Lower leg skin (tissue), 4 donors: ENCODE data around the gene STX8. TPM values are rescaled to one million over a fixed set of nuclear protein-coding genes. Genes with fewer than 3 reads are reported as not detected.

Experiments used
- DNase-seq, 2 donors: peaks; one replicate each; pipeline ENCODE4 v3.0.0-alpha.2; 2019; ENCODE audit warnings: low spot score in 2 of 2
- H3K4me3 ChIP-seq: fragments of 200-600 bp; sonication (generic); 2 replicates; pipeline ENCODE4 v1.5.1; 2017; ENCODE audit warnings: mild to moderate bottlenecking, low read depth; ENCODE audit not compliant: poor library complexity, severe bottlenecking
- CTCF ChIP-seq, 3 donors: fragments of 450-650 bp; IDR thresholded peaks; one replicate each; pipeline ENCODE4 v1.5.1; 2016; ENCODE audit warnings: antibody characterized with exemption in 3 of 3, mild to moderate bottlenecking in 3 of 3, moderate library complexity in 2 of 3
- POLR2A ChIP-seq, 2 donors: fragments of 450-650 bp; IDR thresholded peaks; one replicate each; pipeline ENCODE4 v1.6.1; 2016 to 2017; ENCODE audit warnings: antibody characterized with exemption in 2 of 2, mild to moderate bottlenecking in 1 of 2, moderate library complexity in 1 of 2
- WGBS, 2 donors: methylation state at CpG; one replicate each; pipeline ENCODE4 v1.1.5; 2018; 5-methylcytosine and 5-hydroxymethylcytosine counted together
- intact Hi-C: fragments of 100-400 bp; cut with DNase I; formaldehyde crosslinking; loops from one replicate; pipeline ENCODE4 v1.15.0; 2023; ENCODE audit warnings: low total_unique reads
- total RNA-seq, 4 donors: library from RNA; depleted of rRNA; stranded (reverse); fragments of >200 nt; gene quantifications; one replicate each; pipeline ENCODE4 v1.1.0, GENCODE V29; 2016

The STX8 gene
- total RNA-seq, 4 donors from 2014 or later = 32.1 to 56.4 (median 45.1) TPM

GRCh38 chr17:9240659-9241370 lies 334.8 kb downstream of the STX8 start:
- H3K4me3 ChIP-seq = no peak overlapping the region
- WGBS, 2 donors = 33 to 37% methylated on average over 16 to 17 of the region's 17 CpGs
- peak; percentile 78 to 94 for DNase-seq
- TF ChIP-seq CTCF (IDR thresholded peaks at IDR 0.05) (no peak), POLR2A (IDR thresholded peaks at IDR 0.05) (no peak)
- intact Hi-C loops = no loop called here

DNA sequence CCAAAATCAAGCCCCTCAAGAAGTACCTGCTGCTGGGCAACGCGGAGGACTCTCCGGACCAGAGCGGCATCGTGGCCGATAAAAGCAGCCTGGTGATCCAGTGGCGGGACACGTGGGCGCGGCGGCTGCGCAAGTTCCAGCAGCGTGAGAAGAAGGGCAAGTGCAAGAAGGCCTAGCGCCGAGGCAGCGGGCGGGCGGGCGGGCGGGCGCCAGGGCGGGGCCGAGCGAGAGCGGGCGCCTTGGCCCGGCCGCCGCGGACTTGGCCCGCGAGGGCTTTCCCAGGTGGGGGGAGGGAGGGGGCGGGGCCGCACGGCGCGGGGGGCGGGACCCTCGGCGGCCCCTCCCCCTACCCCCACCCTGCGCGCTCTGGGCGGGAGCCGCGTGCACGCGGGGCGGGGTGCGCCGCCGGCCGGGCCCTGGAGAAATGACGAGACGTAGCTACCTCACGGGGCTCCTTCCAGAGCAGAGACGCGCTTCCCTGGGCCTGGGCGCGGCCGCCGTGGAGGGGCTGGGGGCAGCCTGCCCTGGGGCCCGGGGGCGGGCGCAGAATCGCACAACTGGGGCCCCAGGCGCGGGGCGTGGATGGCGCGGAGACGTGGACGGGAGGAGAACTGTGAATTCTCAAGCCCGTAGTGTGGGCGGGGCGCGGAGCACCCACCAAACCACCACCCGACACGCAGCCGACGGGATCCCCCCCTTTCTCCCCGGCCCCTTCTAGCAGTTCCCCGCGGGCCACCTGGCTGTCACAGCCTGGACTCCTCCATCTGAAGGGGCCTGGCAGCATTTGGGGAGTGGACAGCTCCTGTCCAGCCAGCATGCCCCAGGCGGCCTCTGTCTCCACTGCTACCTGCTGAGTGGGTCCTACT lies 335.6 kb downstream of the STX8 start:
- intact Hi-C loops = no loop called here
- peak; percentile 77 to 96 for DNase-seq
- WGBS, 2 donors = 0 to 1% methylated on average over 10 to 20 of the region's 84 CpGs
- TF ChIP-seq POLR2A (IDR thresholded peaks at IDR 0.05) = no peak
- TF ChIP-seq CTCF (IDR thresholded peaks at IDR 0.05) = no peak
- no peak overlapping the region for H3K4me3 ChIP-seq

GRCh38 chr17:9239246-9239792 lies 336.3 kb downstream of the STX8 start:
- H3K4me3 ChIP-seq = no peak overlapping the region
- intact Hi-C loops = no loop called here
- TF ChIP-seq CTCF (IDR thresholded peaks at IDR 0.05) (no peak), POLR2A (IDR thresholded peaks at IDR 0.05) (no peak)
- no peak for DNase-seq
- 27 to 46% methylated on average over 12 to 21 of the region's 27 CpGs for WGBS, 2 donors

DNA sequence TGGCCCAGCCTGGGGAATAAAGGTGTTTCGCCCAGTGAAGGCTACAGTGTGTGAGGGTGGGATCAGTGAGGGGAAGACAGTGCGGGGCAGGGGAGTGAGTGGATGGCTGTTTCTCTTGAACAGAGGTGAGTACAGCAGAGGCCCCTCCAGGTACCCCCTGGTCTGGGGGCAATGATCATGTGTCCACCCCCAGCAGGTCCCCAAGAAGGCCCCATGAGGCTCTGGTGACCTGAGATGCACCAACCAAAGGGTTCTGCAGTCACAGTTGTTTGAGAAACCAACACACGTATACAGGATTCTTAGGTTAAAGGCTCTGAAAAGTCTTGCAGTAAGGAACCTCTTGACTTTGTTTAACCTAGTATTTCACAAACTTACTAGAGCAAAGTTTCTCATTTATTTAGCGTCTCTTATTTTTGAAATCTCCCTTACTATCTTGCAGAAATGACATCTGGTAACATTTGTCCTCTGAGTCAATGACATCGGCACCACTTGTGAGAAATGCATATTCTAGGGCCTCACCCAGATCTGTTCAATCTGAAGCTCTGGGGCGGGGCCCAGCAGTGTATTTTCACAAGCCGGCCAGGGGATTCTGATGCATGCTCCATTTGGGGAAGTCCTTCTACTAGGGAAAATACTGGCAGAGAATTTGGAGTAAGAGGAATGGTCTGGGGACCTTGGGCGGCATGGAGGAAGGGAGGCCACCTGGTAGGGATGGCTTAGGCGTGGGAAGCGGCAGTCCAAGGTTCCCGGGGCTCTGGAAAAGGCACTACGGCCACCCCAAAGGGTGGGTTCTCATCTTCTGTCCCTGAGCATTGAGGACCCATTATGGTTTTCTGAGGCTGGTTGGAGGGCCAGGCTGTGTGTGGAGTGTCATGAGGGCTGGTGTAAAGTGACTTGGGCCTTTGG lies 337.0 kb downstream of the STX8 start:
- intact Hi-C loops = no loop called here
- no peak overlapping the region for H3K4me3 ChIP-seq
- TF ChIP-seq CTCF (IDR thresholded peaks at IDR 0.05) (no peak), POLR2A (IDR thresholded peaks at IDR 0.05) (no peak)
- WGBS, 2 donors = 75 to 76% methylated on average over 12 of the region's 12 CpGs
- no peak for DNase-seq

- WGBS, 2 donors = 80 to 84% methylated on average over 11 to 13 of the region's 13 CpGs
- no peak overlapping the region for H3K4me3 ChIP-seq
Observed at GRCh38 chr17:9237661-9238301, 337.8 kb downstream of the STX8 start.

More at GRCh38 chr17:9237661-9238301, 337.8 kb downstream of the STX8 start:
- no peak for TF ChIP-seq CTCF (IDR thresholded peaks at IDR 0.05)
- no peak for TF ChIP-seq POLR2A (IDR thresholded peaks at IDR 0.05)
- no peak for DNase-seq
- intact Hi-C loops = no loop called here
